ENCODE measurements around the gene NAIF1. TPM values are rescaled to one million over a fixed set of nuclear protein-coding genes. Genes with fewer than 3 reads are reported as not detected.
"Not testable (repeated sequence)": the region's sequence is repeated elsewhere in the genome, so short reads cannot be mapped to it uniquely, and the experiment has no call there.

Gene NAIF1
- total and polyA plus RNA-seq, 2 donors from 2014 or later = 9.7 to 12.3 TPM

DNA sequence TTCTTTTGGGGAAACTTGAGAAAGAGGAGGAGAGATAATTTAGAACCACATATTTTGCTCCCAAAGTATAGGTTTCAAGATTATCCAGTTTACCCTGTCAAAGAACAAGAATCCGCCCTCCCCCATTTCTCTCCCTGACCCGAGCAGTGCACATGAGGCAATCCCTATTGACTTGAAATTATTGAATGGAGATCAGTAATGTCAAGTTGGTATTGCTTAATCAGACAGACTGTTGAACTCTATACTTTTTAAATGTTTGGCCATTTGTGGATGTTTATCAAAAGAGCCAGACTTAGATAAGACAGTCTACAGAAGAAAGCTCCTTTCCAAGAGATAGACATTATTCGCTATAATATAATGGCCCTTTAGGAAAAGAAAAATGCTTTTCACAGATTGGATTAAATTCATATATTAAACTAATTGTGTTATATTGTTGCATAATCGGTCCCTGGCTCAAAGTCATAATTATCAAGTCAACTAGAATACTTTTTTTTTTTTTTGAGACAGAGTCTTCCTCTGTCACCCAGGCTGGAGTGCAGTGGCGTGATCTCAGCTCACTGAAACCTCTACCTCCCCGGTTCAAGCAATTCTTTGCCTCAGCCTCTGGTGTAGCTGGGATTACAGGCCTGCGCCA, 6.2 kb upstream of the NAIF1 start:
- H3K4me3 ChIP-seq (ENCODE audit: low read length in 3 of 3) = no peak overlapping the region
- intact Hi-C loops (cut with DNase I) = no loop called here
- H3K4me1 ChIP-seq (ENCODE audit: control insufficient read depth in 2 of 3, insufficient read depth in 2 of 3, low read depth in 1 of 3, low read length in 3 of 3) = peaks cover 0 to 15% (median 12%) of the 10 kb centered on the region in 3 donors
- H3K9ac ChIP-seq (ENCODE audit: low read length in 3 of 3) = peak overlapping the region in 1 of 3 donors; percentile 43
- H3K36me3 ChIP-seq (ENCODE audit: control insufficient read depth in 2 of 3, insufficient read depth in 3 of 3, low read length in 3 of 3) = no peaks in the 10 kb centered on the region
- TF ChIP-seq, protein P1, sequence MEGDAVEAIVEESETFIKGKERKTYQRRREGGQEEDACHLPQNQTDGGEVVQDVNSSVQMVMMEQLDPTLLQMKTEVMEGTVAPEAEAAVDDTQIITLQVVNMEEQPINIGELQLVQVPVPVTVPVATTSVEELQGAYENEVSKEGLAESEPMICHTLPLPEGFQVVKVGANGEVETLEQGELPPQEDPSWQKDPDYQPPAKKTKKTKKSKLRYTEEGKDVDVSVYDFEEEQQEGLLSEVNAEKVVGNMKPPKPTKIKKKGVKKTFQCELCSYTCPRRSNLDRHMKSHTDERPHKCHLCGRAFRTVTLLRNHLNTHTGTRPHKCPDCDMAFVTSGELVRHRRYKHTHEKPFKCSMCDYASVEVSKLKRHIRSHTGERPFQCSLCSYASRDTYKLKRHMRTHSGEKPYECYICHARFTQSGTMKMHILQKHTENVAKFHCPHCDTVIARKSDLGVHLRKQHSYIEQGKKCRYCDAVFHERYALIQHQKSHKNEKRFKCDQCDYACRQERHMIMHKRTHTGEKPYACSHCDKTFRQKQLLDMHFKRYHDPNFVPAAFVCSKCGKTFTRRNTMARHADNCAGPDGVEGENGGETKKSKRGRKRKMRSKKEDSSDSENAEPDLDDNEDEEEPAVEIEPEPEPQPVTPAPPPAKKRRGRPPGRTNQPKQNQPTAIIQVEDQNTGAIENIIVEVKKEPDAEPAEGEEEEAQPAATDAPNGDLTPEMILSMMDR (IDR thresholded peaks at IDR 0.05; ENCODE audit: borderline replicate concordance, extremely low read depth, insufficient read depth) = no peak
- no peaks in the 10 kb centered on the region for H3K9me3 ChIP-seq (ENCODE audit: control insufficient read depth in 2 of 3, insufficient read depth in 1 of 3, low read length in 3 of 3)
- no peaks in the 10 kb centered on the region for H3K27me3 ChIP-seq (ENCODE audit: control insufficient read depth, insufficient read depth, low read length)
- H3K27ac ChIP-seq (ENCODE audit: low read depth in 2 of 2, low read length in 2 of 2) = peak overlapping the region; percentile 5 to 78
- DNase-seq = no peak
- no peak for FAIRE-seq

DNA sequence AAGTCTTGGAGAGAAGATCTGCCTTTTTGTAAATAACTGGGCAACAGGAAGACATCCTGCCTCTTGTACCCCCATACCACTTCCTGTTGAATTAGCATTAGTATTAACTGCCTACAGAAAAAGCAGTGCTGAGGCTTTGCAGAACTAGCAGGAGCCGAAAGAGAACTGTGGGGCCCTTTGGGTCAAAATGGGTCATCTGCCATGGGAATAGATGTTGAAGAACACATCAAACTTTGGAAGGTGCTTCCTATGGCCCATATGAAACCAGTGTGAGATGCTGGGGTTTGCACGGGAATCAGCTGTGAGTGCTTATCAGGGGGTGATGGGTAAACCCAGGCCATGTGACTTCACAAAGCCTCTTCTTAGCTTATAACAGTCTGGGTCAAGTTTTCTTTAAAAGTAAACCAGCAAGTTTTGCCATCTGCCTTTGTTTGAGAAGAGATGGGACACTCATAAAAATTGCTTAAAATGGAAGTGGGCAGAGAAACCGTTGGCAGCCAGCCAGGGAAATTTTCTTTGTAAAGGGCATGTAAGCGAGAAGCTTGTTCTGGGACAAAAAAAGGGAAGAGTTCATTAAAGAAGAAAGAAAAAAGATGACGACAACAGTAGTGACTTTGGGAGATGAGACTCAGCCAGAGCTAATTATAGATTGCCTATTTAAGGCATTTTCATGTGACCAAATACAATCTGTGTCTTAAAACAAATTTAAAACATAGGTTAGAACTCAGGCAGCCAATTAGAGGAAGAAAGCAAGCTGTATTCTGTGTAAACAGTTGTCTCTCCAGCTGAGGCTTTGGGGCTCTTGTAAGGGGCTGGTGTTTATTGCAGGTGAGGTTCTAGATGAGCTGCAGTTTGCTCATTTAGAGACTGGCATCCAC, 5.3 kb upstream of the NAIF1 start:
- Histone ChIP-seq H3K36me3 (ENCODE audit: control insufficient read depth in 2 of 3, insufficient read depth in 3 of 3, low read length in 3 of 3) (no peaks in the 10 kb centered on the region), H3K27me3 (ENCODE audit: control insufficient read depth, insufficient read depth, low read length) (no peaks in the 10 kb centered on the region), H3K9me3 (ENCODE audit: control insufficient read depth in 2 of 3, insufficient read depth in 1 of 3, low read length in 3 of 3) (no peaks in the 10 kb centered on the region), H3K4me1 (ENCODE audit: control insufficient read depth in 2 of 3, insufficient read depth in 2 of 3, low read depth in 1 of 3, low read length in 3 of 3) (peaks cover 0 to 10% (median 9%) of the 10 kb centered on the region in 3 donors), H3K27ac (ENCODE audit: low read depth in 2 of 2, low read length in 2 of 2) (peak overlapping the region; percentile 19 to 78), H3K9ac (ENCODE audit: low read length in 3 of 3) (peak overlapping the region in 2 of 3 donors; percentile 3 to 43), H3K4me3 (ENCODE audit: low read length in 3 of 3) (no peak overlapping the region)
- DNase-seq (peak in 4 of 5 donors; percentile 53 to 90 (median 82)), FAIRE-seq (no peak)
- intact Hi-C loops (cut with DNase I) = no loop called here
- TF ChIP-seq, protein P1 (IDR thresholded peaks at IDR 0.05; ENCODE audit: borderline replicate concordance, extremely low read depth, insufficient read depth) = no peak

DNA sequence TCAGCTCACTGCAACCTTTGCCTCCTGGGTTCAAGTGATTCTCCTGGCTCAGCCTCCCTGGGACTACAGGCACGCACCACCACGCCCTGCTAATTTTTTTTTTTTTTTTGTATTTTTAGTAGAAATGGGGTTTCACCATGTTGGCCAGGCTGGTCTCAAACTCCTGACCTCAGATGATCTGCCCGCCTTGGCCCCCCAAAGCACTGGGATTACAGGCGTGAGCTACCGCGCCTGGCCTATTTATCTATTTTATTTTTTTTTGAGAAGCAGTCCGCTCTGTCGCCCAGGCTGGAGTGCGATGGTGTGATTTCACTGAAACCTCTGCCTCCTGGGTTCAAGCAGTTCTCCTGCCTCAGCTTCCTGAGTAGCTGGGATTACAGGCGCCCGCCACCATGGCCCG, 4.4 kb upstream of the NAIF1 start:
- H3K36me3 ChIP-seq (ENCODE audit: control insufficient read depth in 2 of 3, insufficient read depth in 3 of 3, low read length in 3 of 3); DNase-seq; H3K9ac ChIP-seq (ENCODE audit: low read length in 3 of 3); H3K27me3 ChIP-seq (ENCODE audit: control insufficient read depth, insufficient read depth, low read length); FAIRE-seq; H3K4me3 ChIP-seq (ENCODE audit: low read length in 3 of 3); intact Hi-C loops (cut with DNase I); H3K9me3 ChIP-seq (ENCODE audit: control insufficient read depth in 2 of 3, insufficient read depth in 1 of 3, low read length in 3 of 3): not testable (repeated sequence)
- Histone ChIP-seq H3K4me1 (ENCODE audit: control insufficient read depth in 2 of 3, insufficient read depth in 2 of 3, low read depth in 1 of 3, low read length in 3 of 3) (peaks cover 0 to 14% (median 11%) of the 10 kb centered on the region in 3 donors), H3K27ac (ENCODE audit: low read depth in 2 of 2, low read length in 2 of 2) (peak overlapping the region in 1 of 2 donors; percentile 78)

DNA sequence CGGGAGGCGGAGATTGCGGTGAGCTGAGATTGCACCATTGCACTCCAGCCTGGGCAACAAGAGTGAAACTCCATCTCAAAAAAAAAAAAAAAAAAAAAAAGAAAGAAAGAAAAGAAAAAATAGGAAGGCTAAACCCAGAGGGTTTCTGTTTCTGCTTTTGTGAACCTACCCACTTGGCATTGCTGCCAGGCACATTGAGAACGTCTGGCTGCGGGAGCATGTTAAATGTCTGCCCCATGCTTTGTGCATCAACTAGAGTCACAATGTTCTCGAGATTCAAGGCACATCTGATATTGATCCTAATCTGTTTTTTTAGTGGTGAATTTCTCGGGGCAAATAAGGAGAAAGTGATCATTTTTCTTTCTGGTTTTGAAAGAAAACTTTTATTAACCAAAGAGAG, 3.8 kb upstream of the NAIF1 start:
- intact Hi-C loops (cut with DNase I) = no loop called here
- TF ChIP-seq, protein P1 (IDR thresholded peaks at IDR 0.05; ENCODE audit: borderline replicate concordance, extremely low read depth, insufficient read depth) = no peak

More for the DNA sequence above, 3.8 kb upstream of the NAIF1 start:
- H3K27me3 ChIP-seq (ENCODE audit: control insufficient read depth, insufficient read depth, low read length) = no peaks in the 10 kb centered on the region
- H3K9me3 ChIP-seq (ENCODE audit: control insufficient read depth in 2 of 3, insufficient read depth in 1 of 3, low read length in 3 of 3) = no peaks in the 10 kb centered on the region
- H3K27ac ChIP-seq (ENCODE audit: low read depth in 2 of 2, low read length in 2 of 2) = no peak overlapping the region
- FAIRE-seq (no peak), DNase-seq (no peak)
- peaks cover 0 to 20% (median 17%) of the 10 kb centered on the region in 3 donors for H3K4me1 ChIP-seq (ENCODE audit: control insufficient read depth in 2 of 3, insufficient read depth in 2 of 3, low read depth in 1 of 3, low read length in 3 of 3)
- H3K9ac ChIP-seq (ENCODE audit: low read length in 3 of 3) = no peak overlapping the region
- no peak overlapping the region for H3K4me3 ChIP-seq (ENCODE audit: low read length in 3 of 3)
- H3K36me3 ChIP-seq (ENCODE audit: control insufficient read depth in 2 of 3, insufficient read depth in 3 of 3, low read length in 3 of 3) = no peaks in the 10 kb centered on the region

Measured in kidney (tissue), 14 donors.